Breast epithelium (tissue), 4 donors: Measurements from ENCODE around the gene SETD2. TPM values are rescaled to one million over a fixed set of nuclear protein-coding genes. Genes with fewer than 3 reads are reported as not detected.
A peak's percentile ranks its signal among the peaks of the same experiment; 100 is the strongest.

Experiments used
- DNase-seq, 2 donors: peaks; one replicate each; pipeline ENCODE4 v3.0.0-alpha.2; 2019; ENCODE audit warnings: low spot score in 2 of 2
- H3K27ac ChIP-seq, 2 donors: fragments of 200-600 bp; sonication (generic) in 1 of 2; one replicate each; pipeline ENCODE4 v1.5.1; 2016 to 2019; ENCODE audit warnings: mild to moderate bottlenecking in 1 of 2
- H3K27me3 ChIP-seq, 2 donors: fragments of 200-600 bp; sonication (generic) in 1 of 2; one replicate each; pipeline versions ENCODE4 v1.5.1 to v1.6.0; 2017 to 2019; ENCODE audit warnings: control low read depth in 1 of 2, mild to moderate bottlenecking in 1 of 2
- H3K36me3 ChIP-seq: fragments of 200-600 bp; one replicate; pipeline ENCODE4 v1.5.1; 2019
- H3K4me1 ChIP-seq, 2 donors: fragments of 200-600 bp; sonication (generic); one replicate each; pipeline ENCODE4 v1.5.1; 2016 to 2019; ENCODE audit warnings: control low read depth in 1 of 2
- H3K4me3 ChIP-seq, 3 donors: fragments of 200-600 bp; sonication (generic); 1 replicate in 2 of 3; 2 replicates in 1 of 3; pipeline ENCODE4 v1.5.1; 2016 to 2019; ENCODE audit warnings: mild to moderate bottlenecking in 3 of 3, moderate library complexity in 2 of 3
- H3K9me3 ChIP-seq, 2 donors: fragments of 200-600 bp; sonication (generic) in 1 of 2; one replicate each; pipeline ENCODE4 v1.5.1; 2016 to 2019; ENCODE audit warnings: control low read depth in 1 of 2
- POLR2A ChIP-seq: fragments of 450-650 bp; IDR thresholded peaks from one replicate; pipeline ENCODE4 v1.6.1; 2016; ENCODE audit warnings: antibody characterized with exemption, mild to moderate bottlenecking, moderate library complexity
- POLR2AphosphoS5 ChIP-seq, 3 donors: sonication (generic); formaldehyde crosslinking; IDR thresholded peaks; one replicate each; pipeline ENCODE4 v1.6.1; 2017; ENCODE audit warnings: antibody characterized with exemption in 3 of 3
- intact Hi-C: fragments of 100-400 bp; cut with DNase I; formaldehyde crosslinking; loops from one replicate; pipeline ENCODE4 v1.15.1; 2023; ENCODE audit warnings: low total_unique reads
- total RNA-seq, 3 donors: library from RNA; depleted of rRNA; stranded (reverse); fragments of >200 nt; gene quantifications; one replicate each; pipeline ENCODE4 v1.1.0, GENCODE V29; 2016
- TF ChIP-seq, protein P1 (sequence below), 3 donors: fragments of 450-650 bp; IDR thresholded peaks; one replicate each; pipeline ENCODE4 v1.5.1; 2016 to 2017; ENCODE audit warnings: antibody characterized with exemption in 3 of 3, mild to moderate bottlenecking in 3 of 3, moderate library complexity in 3 of 3

The SETD2 gene
- total RNA-seq, 3 donors from 2014 or later = 59.8 to 87.8 (median 74.4) TPM

DNA sequence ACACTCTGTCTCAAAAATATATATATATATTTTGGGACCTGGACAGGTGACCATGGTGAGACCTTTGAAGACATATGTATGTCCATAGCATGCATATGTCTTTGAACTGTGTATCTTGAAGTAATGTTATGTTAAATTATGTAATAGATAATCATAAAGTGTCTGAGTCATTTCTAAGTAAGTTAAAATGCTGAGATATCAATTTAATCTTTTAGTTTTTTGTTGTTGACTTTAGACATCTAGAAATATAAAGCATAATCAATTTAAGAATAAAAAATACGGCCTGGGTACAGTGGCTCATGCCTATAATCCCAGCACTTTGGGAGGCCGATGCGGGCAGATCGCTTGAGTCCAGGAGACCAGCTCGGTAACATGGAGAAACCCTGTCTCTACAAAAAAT, 12.7 kb upstream of the SETD2 start:
- Histone ChIP-seq H3K27ac (no peak overlapping the region), H3K4me1 (no peaks in the 10 kb centered on the region), H3K4me3 (no peak overlapping the region), H3K36me3 (no peaks in the 10 kb centered on the region), H3K9me3 (no peaks in the 10 kb centered on the region), H3K27me3 (no peaks in the 10 kb centered on the region)
- DNase-seq = no peak
- TF ChIP-seq POLR2A (no peak), POLR2AphosphoS5 (IDR thresholded peaks at IDR 0.05) (no peak)
- TF ChIP-seq, protein P1, sequence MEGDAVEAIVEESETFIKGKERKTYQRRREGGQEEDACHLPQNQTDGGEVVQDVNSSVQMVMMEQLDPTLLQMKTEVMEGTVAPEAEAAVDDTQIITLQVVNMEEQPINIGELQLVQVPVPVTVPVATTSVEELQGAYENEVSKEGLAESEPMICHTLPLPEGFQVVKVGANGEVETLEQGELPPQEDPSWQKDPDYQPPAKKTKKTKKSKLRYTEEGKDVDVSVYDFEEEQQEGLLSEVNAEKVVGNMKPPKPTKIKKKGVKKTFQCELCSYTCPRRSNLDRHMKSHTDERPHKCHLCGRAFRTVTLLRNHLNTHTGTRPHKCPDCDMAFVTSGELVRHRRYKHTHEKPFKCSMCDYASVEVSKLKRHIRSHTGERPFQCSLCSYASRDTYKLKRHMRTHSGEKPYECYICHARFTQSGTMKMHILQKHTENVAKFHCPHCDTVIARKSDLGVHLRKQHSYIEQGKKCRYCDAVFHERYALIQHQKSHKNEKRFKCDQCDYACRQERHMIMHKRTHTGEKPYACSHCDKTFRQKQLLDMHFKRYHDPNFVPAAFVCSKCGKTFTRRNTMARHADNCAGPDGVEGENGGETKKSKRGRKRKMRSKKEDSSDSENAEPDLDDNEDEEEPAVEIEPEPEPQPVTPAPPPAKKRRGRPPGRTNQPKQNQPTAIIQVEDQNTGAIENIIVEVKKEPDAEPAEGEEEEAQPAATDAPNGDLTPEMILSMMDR (IDR thresholded peaks at IDR 0.05) = no peak
- intact Hi-C loops = no loop called here

DNA sequence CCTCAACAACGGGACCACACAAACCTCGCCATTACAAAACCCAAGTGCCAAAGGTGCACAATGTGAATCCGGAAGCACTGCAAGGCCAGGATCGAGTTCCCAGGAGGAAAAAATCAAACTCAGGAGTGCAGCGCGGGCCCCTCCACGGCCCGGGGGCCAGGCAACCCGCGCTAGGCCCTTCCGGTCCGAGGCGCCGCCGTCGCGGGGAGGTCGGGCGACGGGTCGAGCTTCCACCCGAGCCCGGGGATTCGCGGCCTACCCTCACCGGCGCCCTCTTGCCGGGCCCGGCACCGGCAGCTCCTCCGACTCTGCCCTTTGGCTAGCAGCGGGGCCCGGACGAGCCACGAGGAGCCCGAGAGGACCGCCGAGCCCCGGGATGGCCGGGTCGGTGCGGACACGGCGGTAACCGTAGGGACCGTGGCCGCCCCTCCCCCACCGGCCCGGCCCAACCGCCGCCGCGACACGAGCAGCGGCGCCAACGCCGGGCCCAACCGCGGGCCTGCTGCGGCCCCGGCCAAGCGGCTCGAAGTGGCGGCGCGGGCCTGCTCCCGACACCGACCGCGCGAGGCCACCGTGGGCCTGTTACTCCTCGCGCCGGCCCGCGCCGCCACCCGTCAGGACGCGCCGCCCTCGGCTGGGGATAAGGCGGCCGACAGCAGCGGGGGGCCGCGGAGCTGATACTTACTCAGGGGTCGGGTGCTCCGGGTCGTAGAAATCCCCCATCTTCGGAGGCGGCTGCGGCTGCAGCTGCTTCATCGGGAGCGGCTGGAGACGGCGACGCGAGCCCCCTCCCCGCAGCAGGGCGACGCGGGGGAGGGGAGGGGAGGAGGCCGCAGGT, 525 bp downstream of the SETD2 start:
- H3K27ac ChIP-seq = peak overlapping the region; percentile 98
- intact Hi-C loops = no loop called here
- peaks cover 0 to 15% of the 10 kb centered on the region in 2 donors for H3K4me1 ChIP-seq
- H3K27me3 ChIP-seq = no peaks in the 10 kb centered on the region
- H3K9me3 ChIP-seq = no peaks in the 10 kb centered on the region
- TF ChIP-seq POLR2A (no peak), POLR2AphosphoS5 (IDR thresholded peaks at IDR 0.05) (no peak)
- TF ChIP-seq, protein P1 (IDR thresholded peaks at IDR 0.05) = no peak
- H3K36me3 ChIP-seq = no peaks in the 10 kb centered on the region
- DNase-seq = no peak
- peak overlapping the region; percentile 94 to 99 (median 97) for H3K4me3 ChIP-seq

DNA sequence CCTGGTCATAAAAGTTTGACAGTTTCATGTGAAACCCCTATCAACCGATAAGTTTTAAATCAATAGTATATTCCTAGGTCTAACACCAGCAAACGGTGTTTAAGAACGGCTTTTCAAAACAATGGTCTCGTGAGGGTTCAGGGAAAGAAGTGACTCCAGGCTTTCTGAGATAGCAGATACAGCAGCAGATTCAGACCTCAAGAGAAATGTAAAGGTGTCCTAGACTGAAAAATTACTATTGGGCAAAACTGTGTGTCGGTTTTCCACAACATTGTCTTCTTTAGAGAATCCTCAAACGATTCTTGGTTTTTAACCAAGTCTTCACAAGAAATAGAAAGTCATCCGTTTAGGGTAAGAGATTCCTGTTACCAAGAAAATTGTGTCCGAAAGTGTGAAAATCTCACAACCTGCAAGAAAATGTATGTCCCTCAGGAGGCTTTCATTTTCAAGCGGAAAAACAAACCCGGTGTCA, 1.2 kb downstream of the SETD2 start:
- no peaks in the 10 kb centered on the region for H3K36me3 ChIP-seq
- TF ChIP-seq POLR2AphosphoS5 (IDR thresholded peaks at IDR 0.05) = no peak
- TF ChIP-seq POLR2A = no peak
- TF ChIP-seq, protein P1 (IDR thresholded peaks at IDR 0.05) = no peak
- intact Hi-C loops = no loop called here
- peak overlapping the region; percentile 94 to 99 (median 97) for H3K4me3 ChIP-seq
- H3K4me1 ChIP-seq = peaks cover 0 to 15% of the 10 kb centered on the region in 2 donors
- DNase-seq = no peak
- H3K27me3 ChIP-seq = no peaks in the 10 kb centered on the region
- H3K27ac ChIP-seq = peak overlapping the region; percentile 98
- H3K9me3 ChIP-seq = no peaks in the 10 kb centered on the region

DNA sequence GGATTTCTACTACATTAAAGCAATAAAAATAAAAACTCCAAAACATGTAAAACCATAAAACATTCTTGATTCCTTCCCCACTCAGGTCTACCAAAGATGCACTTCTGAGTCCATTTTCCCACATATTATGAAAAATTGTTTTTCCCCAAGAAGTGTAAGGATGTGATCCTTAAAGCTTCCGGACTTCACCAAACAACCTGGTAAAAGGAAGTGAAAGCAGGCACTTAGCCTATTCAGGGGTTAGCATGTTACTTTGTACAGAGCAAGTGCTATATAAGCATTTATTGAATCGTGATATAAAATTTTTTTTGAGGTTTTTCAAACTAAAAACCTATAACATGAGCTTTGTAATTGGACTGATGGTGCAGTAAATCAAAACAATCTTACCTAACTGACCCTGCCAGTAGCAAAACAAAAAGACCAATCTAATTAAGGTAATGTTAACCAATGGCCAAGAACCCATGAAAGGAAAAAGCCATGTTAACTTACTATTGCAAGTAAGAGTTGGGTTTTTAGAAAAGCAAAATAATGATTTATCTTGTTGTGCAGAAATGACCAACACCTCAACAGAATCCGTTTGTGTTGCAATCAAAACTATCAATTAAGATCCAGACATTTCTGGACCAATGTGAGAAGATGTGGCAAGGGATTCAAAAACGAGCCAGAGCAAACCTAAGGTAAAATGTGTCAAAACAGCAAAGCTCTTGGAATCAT, 1.8 kb downstream of the SETD2 start:
- TF ChIP-seq POLR2A (no peak), POLR2AphosphoS5 (IDR thresholded peaks at IDR 0.05) (no peak)
- TF ChIP-seq, protein P1 (IDR thresholded peaks at IDR 0.05) = no peak
- Histone ChIP-seq H3K27me3 (no peaks in the 10 kb centered on the region), H3K4me1 (peaks cover 0 to 15% of the 10 kb centered on the region in 2 donors), H3K36me3 (no peaks in the 10 kb centered on the region), H3K27ac (peak overlapping the region; percentile 98), H3K9me3 (no peaks in the 10 kb centered on the region), H3K4me3 (peak overlapping the region; percentile 94 to 99 (median 97))
- DNase-seq = no peak
- intact Hi-C loops = no loop called here

DNA sequence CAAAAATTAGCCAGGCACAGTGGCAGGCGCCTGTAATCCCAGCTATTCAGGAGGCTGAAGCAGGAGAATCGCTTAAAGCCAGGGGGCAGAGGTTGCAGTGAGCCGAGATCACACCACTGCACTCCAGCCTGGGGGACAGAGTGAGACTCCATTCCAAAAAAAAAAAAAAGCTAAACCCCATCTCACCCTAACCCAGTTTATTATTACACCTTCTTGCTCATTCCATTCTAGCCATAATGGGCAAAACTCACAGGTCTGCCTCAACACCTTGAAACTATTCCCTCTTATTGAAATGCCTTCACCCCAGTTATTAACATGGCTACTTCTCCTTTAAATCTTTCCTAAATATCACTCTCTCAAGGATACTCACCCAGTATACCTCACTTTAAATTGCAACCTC, 4.1 kb downstream of the SETD2 start:
- H3K4me3 ChIP-seq = peak overlapping the region in 1 of 3 donors; percentile 4

More for the DNA sequence above, 4.1 kb downstream of the SETD2 start:
- intact Hi-C loops = no loop called here
- Histone ChIP-seq H3K27ac (peak overlapping the region in 1 of 2 donors; percentile 14), H3K36me3 (no peaks in the 10 kb centered on the region), H3K9me3 (no peaks in the 10 kb centered on the region), H3K4me1 (peaks cover 3 to 15% of the 10 kb centered on the region in 2 donors), H3K27me3 (no peaks in the 10 kb centered on the region)
- TF ChIP-seq, protein P1 (IDR thresholded peaks at IDR 0.05) = no peak
- TF ChIP-seq POLR2AphosphoS5 (IDR thresholded peaks at IDR 0.05) (no peak), POLR2A (no peak)
- DNase-seq = no peak
